ENCODE measurements around the gene SLC7A11. TPM values are rescaled to one million over a fixed set of nuclear protein-coding genes. Genes with fewer than 3 reads are reported as not detected.

Gene SLC7A11
- total RNA-seq, 1 donor from 2014 or later: 10.4 TPM

DNA sequence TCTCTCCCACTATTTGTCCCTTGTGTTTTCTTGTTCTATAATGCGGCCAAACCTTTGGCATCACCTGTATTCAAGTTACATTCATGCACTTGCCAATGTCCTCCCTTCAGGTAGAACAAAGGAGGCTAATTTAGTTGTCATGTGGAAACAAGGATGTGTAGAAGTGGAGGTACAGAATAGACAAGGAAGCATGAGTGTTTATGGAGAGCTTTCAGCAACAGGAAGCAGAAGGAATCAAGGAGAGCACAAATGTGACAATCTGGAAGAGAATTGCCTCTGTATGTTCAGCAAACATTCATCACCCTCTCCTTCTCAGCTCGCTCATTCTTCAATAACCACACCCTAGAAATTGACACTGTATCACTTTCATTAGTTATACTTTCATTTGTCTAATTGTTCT is 103.4 kb downstream of the SLC7A11 start:
- no peak overlapping the region for H3K4me3 Mint-ChIP-seq (ENCODE audit: unreplicated experiment)
- DNase-seq: no peak
- H3K27me3 Mint-ChIP-seq (ENCODE audit: unreplicated experiment): no peaks in the 10 kb centered on the region
- peaks cover 11% of the 10 kb centered on the region for H3K4me1 Mint-ChIP-seq (ENCODE audit: low read depth, unreplicated experiment)
- H3K9me3 Mint-ChIP-seq (ENCODE audit: unreplicated experiment): no peaks in the 10 kb centered on the region
- no peak overlapping the region for H3K27ac Mint-ChIP-seq (ENCODE audit: unreplicated experiment)
- TF ChIP-seq, protein P1, sequence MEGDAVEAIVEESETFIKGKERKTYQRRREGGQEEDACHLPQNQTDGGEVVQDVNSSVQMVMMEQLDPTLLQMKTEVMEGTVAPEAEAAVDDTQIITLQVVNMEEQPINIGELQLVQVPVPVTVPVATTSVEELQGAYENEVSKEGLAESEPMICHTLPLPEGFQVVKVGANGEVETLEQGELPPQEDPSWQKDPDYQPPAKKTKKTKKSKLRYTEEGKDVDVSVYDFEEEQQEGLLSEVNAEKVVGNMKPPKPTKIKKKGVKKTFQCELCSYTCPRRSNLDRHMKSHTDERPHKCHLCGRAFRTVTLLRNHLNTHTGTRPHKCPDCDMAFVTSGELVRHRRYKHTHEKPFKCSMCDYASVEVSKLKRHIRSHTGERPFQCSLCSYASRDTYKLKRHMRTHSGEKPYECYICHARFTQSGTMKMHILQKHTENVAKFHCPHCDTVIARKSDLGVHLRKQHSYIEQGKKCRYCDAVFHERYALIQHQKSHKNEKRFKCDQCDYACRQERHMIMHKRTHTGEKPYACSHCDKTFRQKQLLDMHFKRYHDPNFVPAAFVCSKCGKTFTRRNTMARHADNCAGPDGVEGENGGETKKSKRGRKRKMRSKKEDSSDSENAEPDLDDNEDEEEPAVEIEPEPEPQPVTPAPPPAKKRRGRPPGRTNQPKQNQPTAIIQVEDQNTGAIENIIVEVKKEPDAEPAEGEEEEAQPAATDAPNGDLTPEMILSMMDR (IDR thresholded peaks at IDR 0.05; ENCODE audit: partially characterized antibody, unreplicated experiment): no peak
- no peaks in the 10 kb centered on the region for H3K36me3 Mint-ChIP-seq (ENCODE audit: unreplicated experiment)

DNA sequence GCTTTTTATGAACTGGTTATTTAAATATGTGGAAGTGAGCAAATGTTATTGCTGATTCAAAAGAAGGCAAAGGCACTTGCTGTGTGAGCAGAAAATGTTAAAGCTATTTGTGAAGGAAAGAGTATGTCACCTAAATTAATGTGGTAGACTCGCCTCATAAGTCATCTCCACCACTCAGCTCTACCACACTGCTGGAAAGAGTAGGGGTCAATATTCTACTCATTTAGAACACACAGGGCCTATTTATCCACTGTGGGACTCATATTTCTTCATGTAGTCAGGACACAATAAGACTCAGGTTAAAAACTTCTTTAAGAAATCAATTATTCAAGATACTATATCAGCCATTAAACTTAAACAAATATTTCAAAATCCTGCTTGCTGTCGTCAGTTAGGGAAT is 106.5 kb downstream of the SLC7A11 start:
- H3K27ac Mint-ChIP-seq (ENCODE audit: unreplicated experiment): no peak overlapping the region
- H3K36me3 Mint-ChIP-seq (ENCODE audit: unreplicated experiment): no peaks in the 10 kb centered on the region
- H3K4me1 Mint-ChIP-seq (ENCODE audit: low read depth, unreplicated experiment): no peaks in the 10 kb centered on the region
- no peaks in the 10 kb centered on the region for H3K9me3 Mint-ChIP-seq (ENCODE audit: unreplicated experiment)
- DNase-seq: no peak
- TF ChIP-seq, protein P1 (IDR thresholded peaks at IDR 0.05; ENCODE audit: partially characterized antibody, unreplicated experiment): no peak
- no peaks in the 10 kb centered on the region for H3K27me3 Mint-ChIP-seq (ENCODE audit: unreplicated experiment)
- no peak overlapping the region for H3K4me3 Mint-ChIP-seq (ENCODE audit: unreplicated experiment)

DNA sequence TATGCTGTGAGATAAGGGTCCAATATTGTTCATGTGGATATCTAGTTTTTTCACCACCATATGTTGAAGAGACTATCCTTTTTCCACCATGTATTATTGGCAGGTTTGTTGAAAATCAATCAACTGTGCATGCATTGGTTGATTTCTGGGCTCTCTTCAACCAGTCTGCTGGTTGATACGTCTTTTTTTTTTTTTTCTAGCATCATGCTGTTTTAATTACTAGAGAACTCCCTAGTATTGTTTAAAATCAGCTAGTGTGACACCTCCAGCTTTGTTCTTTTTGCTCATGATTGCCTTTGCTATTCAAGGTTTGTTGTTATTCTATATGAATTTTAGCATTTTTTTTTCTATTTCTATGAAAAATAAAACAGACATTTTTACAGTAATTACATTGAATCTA is 123.9 kb downstream of the SLC7A11 start:
- H3K9me3 Mint-ChIP-seq (ENCODE audit: unreplicated experiment): no peaks in the 10 kb centered on the region
- H3K27me3 Mint-ChIP-seq (ENCODE audit: unreplicated experiment): no peaks in the 10 kb centered on the region
- TF ChIP-seq, protein P1 (IDR thresholded peaks at IDR 0.05; ENCODE audit: partially characterized antibody, unreplicated experiment): no peak
- H3K27ac Mint-ChIP-seq (ENCODE audit: unreplicated experiment): no peak overlapping the region
- H3K4me3 Mint-ChIP-seq (ENCODE audit: unreplicated experiment): no peak overlapping the region
- DNase-seq: no peak
- peaks cover 4% of the 10 kb centered on the region for H3K36me3 Mint-ChIP-seq (ENCODE audit: unreplicated experiment)
- H3K4me1 Mint-ChIP-seq (ENCODE audit: low read depth, unreplicated experiment): no peaks in the 10 kb centered on the region

DNA sequence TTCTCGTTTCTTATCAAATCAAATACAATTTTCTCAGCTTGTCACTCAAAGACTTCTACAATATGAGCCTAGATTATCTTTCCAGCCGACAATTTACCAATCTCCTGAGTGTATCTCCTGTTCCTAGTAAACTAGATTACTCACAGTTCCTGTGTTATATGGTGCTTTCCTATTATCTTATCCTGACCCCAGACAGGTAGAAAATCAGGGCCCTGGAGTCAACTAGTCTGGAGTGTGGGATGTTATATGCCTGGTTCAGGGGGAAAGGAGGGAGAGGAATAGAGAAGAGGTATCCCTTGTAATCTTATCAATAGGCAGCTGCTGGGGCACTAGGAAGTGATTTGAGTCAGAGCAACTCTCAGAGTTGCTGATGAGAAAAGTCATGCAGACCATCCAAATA is 127.1 kb downstream of the SLC7A11 start:
- TF ChIP-seq, protein P1 (IDR thresholded peaks at IDR 0.05; ENCODE audit: partially characterized antibody, unreplicated experiment): no peak
- H3K36me3 Mint-ChIP-seq (ENCODE audit: unreplicated experiment): no peaks in the 10 kb centered on the region
- H3K27me3 Mint-ChIP-seq (ENCODE audit: unreplicated experiment): no peaks in the 10 kb centered on the region
- no peak overlapping the region for H3K27ac Mint-ChIP-seq (ENCODE audit: unreplicated experiment)
- H3K9me3 Mint-ChIP-seq (ENCODE audit: unreplicated experiment): no peaks in the 10 kb centered on the region
- no peak overlapping the region for H3K4me3 Mint-ChIP-seq (ENCODE audit: unreplicated experiment)
- peaks cover 12% of the 10 kb centered on the region for H3K4me1 Mint-ChIP-seq (ENCODE audit: low read depth, unreplicated experiment)
- no peak for DNase-seq

DNA sequence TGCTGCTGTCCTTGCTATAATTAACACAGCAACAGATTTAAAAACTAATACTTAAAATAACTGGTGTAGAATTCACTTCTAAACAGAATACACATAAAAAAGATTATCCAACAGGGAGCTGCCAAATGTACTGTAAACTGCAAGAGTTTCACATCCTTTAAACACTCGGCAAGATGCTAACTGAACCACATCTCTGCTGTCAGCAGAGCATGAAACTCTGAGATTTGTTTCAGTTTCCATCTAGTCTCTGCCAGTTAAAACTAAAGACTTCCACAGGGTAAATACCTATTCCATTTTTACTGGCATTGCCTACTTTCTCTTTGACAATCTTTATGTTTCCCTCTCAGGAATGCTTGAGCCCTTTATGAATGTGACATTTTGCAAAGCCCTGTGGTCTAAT is 127.7 kb downstream of the SLC7A11 start:
- Mint-ChIP-seq H3K4me3 (ENCODE audit: unreplicated experiment) (no peak overlapping the region), H3K9me3 (ENCODE audit: unreplicated experiment) (no peaks in the 10 kb centered on the region), H3K36me3 (ENCODE audit: unreplicated experiment) (no peaks in the 10 kb centered on the region), H3K4me1 (ENCODE audit: low read depth, unreplicated experiment) (peaks cover 12% of the 10 kb centered on the region), H3K27ac (ENCODE audit: unreplicated experiment) (no peak overlapping the region), H3K27me3 (ENCODE audit: unreplicated experiment) (no peaks in the 10 kb centered on the region)
- TF ChIP-seq, protein P1 (IDR thresholded peaks at IDR 0.05; ENCODE audit: partially characterized antibody, unreplicated experiment): no peak
- no peak for DNase-seq
